Nephron progenitor cell (in vitro differentiated cells): Measurements from ENCODE around the gene SPINK7.

Source experiments
- DNase-seq: peaks from one replicate; pipeline ENCODE4 v3.0.0; 2021
- H3K27ac Mint-ChIP-seq: 2 replicates; pipeline ENCODE4 v1.8.0; 2021; ENCODE audit warnings: mild to moderate bottlenecking, moderate library complexity, mixed read lengths
- H3K27me3 Mint-ChIP-seq: 2 replicates; pipeline ENCODE4 v1.8.0; 2021; ENCODE audit warnings: mild to moderate bottlenecking, low read depth, mixed read lengths; ENCODE audit not compliant: poor library complexity
- H3K36me3 Mint-ChIP-seq: 2 replicates; pipeline ENCODE4 v1.8.0; 2021; ENCODE audit warnings: low read depth, mixed read lengths
- H3K4me1 Mint-ChIP-seq: 2 replicates; pipeline ENCODE4 v1.8.0; 2021; ENCODE audit warnings: mixed read lengths
- H3K4me3 Mint-ChIP-seq: 2 replicates; pipeline ENCODE4 v1.8.0; 2021; ENCODE audit warnings: mild to moderate bottlenecking, moderate library complexity, mixed read lengths
- H3K9me3 Mint-ChIP-seq: 2 replicates; pipeline ENCODE4 v1.8.0; 2021; ENCODE audit warnings: mild to moderate bottlenecking, moderate library complexity, mixed read lengths
- CTCF ChIP-seq: fragments of 200-600 bp; sonication (generic); IDR thresholded peaks from 2 replicates; pipeline ENCODE4 v1.5.0; 2021; ENCODE audit warnings: antibody characterized with exemption

The SPINK7 gene

GRCh38 chr5:148297731-148298130 is 14.5 kb upstream of the SPINK7 start:
- Mint-ChIP-seq H3K4me1 (no peaks in the 10 kb centered on the region), H3K27ac (no peak overlapping the region), H3K27me3 (no peaks in the 10 kb centered on the region), H3K9me3 (no peaks in the 10 kb centered on the region), H3K4me3 (no peak overlapping the region), H3K36me3 (no peaks in the 10 kb centered on the region)
- TF ChIP-seq CTCF = no peak
- DNase-seq = no peak

- peaks cover 19% of the 10 kb centered on the region for H3K9me3 Mint-ChIP-seq
- H3K4me3 Mint-ChIP-seq = no peak overlapping the region
- DNase-seq = no peak
- no peaks in the 10 kb centered on the region for H3K4me1 Mint-ChIP-seq
- TF ChIP-seq CTCF = no peak
- peaks cover 14% of the 10 kb centered on the region for H3K36me3 Mint-ChIP-seq
- no peak overlapping the region for H3K27ac Mint-ChIP-seq
- H3K27me3 Mint-ChIP-seq = no peaks in the 10 kb centered on the region
These were observed 5.8 kb upstream of the SPINK7 start for GRCh38 chr5:148306446-148306845.

GRCh38 chr5:148309019-148309418 is 3.2 kb upstream of the SPINK7 start:
- no peak for DNase-seq
- TF ChIP-seq CTCF = no peak
- Mint-ChIP-seq H3K9me3 (peaks cover 19% of the 10 kb centered on the region), H3K4me3 (no peak overlapping the region), H3K36me3 (peaks cover 14% of the 10 kb centered on the region), H3K4me1 (no peaks in the 10 kb centered on the region), H3K27me3 (no peaks in the 10 kb centered on the region), H3K27ac (no peak overlapping the region)

- Mint-ChIP-seq H3K4me3 (no peak overlapping the region), H3K27me3 (no peaks in the 10 kb centered on the region), H3K9me3 (peaks cover 19% of the 10 kb centered on the region), H3K4me1 (no peaks in the 10 kb centered on the region), H3K27ac (no peak overlapping the region), H3K36me3 (peaks cover 14% of the 10 kb centered on the region)
- no peak for DNase-seq
- no peak for TF ChIP-seq CTCF
These were observed 2.5 kb upstream of the SPINK7 start for GRCh38 chr5:148309746-148310145.

GRCh38 chr5:148311484-148311883 is 739 bp upstream of the SPINK7 start:
- H3K9me3 Mint-ChIP-seq = peaks cover 19% of the 10 kb centered on the region
- H3K27me3 Mint-ChIP-seq = no peaks in the 10 kb centered on the region
- no peak for TF ChIP-seq CTCF
- H3K27ac Mint-ChIP-seq = no peak overlapping the region
- H3K4me1 Mint-ChIP-seq = peaks cover 3% of the 10 kb centered on the region
- no peak overlapping the region for H3K4me3 Mint-ChIP-seq
- peaks cover 14% of the 10 kb centered on the region for H3K36me3 Mint-ChIP-seq
- no peak for DNase-seq

GRCh38 chr5:148314187-148314586 is 2.0 kb downstream of the SPINK7 start:
- H3K36me3 Mint-ChIP-seq = peaks cover 7% of the 10 kb centered on the region
- DNase-seq = no peak
- H3K9me3 Mint-ChIP-seq = peaks cover 11% of the 10 kb centered on the region
- H3K4me1 Mint-ChIP-seq = peaks cover 3% of the 10 kb centered on the region
- H3K27me3 Mint-ChIP-seq = no peaks in the 10 kb centered on the region
- H3K27ac Mint-ChIP-seq = no peak overlapping the region
- no peak overlapping the region for H3K4me3 Mint-ChIP-seq
- no peak for TF ChIP-seq CTCF
